Measurements from ENCODE around the gene C1orf174.

GRCh38 chr1:3910049-3910731 is 10.1 kb upstream of the C1orf174 start:
- TF ChIP-seq CTCF (IDR thresholded peaks at IDR 0.05) (no peak), POLR2A (IDR thresholded peaks at IDR 0.05) (no peak)
